ENCODE results near the gene PRKCE. TPM values are rescaled to one million over a fixed set of nuclear protein-coding genes. Genes with fewer than 3 reads are reported as not detected.

The PRKCE gene
- total RNA-seq, 4 donors from 2014 or later: 20.0 to 29.7 (median 25.2) TPM

DNA sequence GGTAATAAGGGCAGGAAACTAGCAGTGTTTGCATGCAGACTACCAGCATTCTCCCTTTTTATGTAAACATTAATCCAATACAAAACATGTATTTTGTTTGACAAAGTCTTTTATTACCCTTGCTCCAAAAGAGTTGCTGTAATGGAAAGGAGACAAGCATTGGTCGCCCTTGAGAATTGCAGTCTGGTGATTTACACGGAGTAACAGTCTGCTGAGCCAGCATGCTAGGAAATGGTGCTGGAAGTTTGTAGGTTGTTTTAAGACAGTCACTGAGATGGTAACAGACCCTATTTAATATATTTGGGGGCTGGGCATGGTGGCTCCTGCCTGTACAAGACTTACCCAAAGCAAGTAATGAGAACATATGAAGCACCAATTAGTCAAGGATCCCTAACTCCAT, 2.8 kb upstream of the PRKCE start:
- TF ChIP-seq POLR2A (IDR thresholded peaks at IDR 0.05) (no peak), CTCF (IDR thresholded peaks at IDR 0.05) (no peak)
- Histone ChIP-seq H3K27ac (no peak overlapping the region), H3K4me1 (peaks cover 0 to 34% (median 1%) of the 10 kb centered on the region in 4 donors), H3K4me3 (no peak overlapping the region), H3K36me3 (no peaks in the 10 kb centered on the region), H3K9me3 (no peaks in the 10 kb centered on the region), H3K27me3 (no peaks in the 10 kb centered on the region)
- DNase-seq: no peak

DNA sequence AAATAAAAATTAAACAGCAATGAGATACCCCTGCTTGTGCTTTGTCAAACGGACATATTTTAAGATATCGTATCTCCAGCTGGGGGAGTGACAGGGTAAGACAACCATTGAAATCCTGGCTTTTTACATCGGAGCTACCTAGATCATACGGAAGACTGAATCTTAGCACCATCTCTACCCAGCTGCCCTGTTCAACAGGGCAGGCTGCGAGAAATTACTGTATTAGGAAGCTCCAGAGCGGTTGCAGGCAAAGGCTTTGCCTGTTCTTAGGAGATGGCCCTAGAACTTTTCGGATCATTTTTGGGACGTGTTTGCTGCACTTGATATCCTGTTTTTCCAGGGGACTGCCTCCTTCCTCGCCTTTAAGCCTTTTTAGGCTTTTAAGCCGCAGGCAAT, 2.0 kb upstream of the PRKCE start:
- peaks cover 0 to 32% (median 0%) of the 10 kb centered on the region in 4 donors for H3K4me1 ChIP-seq
- DNase-seq: no peak

DNA sequence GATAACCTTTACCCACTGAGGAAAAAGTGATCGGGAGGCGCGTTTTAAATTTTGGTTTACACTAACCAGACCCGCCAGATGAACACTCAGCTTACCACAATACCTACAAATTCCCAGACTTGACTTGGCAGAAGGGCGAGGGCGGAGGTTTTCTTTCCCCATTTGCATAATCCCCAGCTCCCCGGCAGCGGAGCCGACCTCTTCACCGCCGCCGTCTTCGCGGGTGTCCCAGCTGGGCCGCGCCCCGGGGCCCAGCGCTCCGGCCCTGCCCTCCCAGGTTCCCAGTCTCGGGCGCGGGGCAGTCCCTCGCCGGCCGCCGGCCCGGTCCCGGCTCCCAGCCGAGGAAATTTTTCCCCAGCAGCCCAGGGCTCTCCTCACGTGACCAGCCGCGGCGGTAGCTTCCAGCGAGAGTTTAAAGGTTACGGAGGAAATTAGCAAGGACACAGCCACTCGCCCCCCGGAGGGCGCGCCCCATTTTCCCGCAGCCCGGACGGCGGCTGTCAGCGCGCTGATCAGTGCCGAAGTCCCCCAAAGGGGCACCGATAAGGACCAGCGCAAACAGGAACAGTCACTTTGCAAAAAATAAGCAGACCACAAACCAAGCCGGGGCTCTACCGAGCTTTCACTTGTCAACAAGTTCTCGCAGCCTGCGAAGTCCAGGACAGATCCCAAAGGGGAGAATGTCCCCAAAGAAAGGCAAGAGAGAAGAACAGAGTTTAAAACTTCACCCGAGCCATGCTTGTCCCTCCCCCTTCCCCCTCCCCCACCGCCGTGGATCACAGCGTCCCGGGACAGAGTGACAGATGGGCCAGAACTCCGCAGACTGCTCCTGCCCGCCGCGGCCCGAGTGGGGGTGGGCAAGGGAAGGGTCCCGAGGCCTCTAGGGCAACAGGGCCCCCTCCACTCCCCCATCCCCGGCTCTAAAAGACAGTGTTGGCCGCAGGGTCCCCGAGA, 1.3 kb upstream of the PRKCE start:
- Histone ChIP-seq H3K4me3 (peak overlapping the region; percentile 62 to 98 (median 97)), H3K27ac (peak overlapping the region; percentile 96 to 100 (median 100)), H3K4me1 (peaks cover 0 to 32% (median 0%) of the 10 kb centered on the region in 4 donors), H3K27me3 (no peaks in the 10 kb centered on the region), H3K9me3 (no peaks in the 10 kb centered on the region), H3K36me3 (no peaks in the 10 kb centered on the region)
- peak; percentile 76 to 90 (median 88) for DNase-seq
- TF ChIP-seq POLR2A (IDR thresholded peaks at IDR 0.05) (peak; percentile 60 to 65), CTCF (IDR thresholded peaks at IDR 0.05) (no peak)

More for the DNA sequence above, 2.0 kb upstream of the PRKCE start:
- H3K27ac ChIP-seq: peak overlapping the region; percentile 96 to 100 (median 100)
- H3K36me3 ChIP-seq: no peaks in the 10 kb centered on the region
- H3K27me3 ChIP-seq: no peaks in the 10 kb centered on the region
- H3K4me3 ChIP-seq: peak overlapping the region; percentile 62 to 98 (median 97)
- TF ChIP-seq CTCF (IDR thresholded peaks at IDR 0.05): no peak
- no peaks in the 10 kb centered on the region for H3K9me3 ChIP-seq

- Histone ChIP-seq H3K36me3 (no peaks in the 10 kb centered on the region), H3K27me3 (no peaks in the 10 kb centered on the region), H3K4me1 (peaks cover 0 to 32% (median 0%) of the 10 kb centered on the region in 4 donors), H3K4me3 (peak overlapping the region; percentile 62 to 98 (median 97)), H3K9me3 (no peaks in the 10 kb centered on the region), H3K27ac (peak overlapping the region; percentile 96 to 100 (median 100))
- DNase-seq: peak; percentile 93 to 98 (median 98)
- TF ChIP-seq POLR2A (IDR thresholded peaks at IDR 0.05): peak; percentile 91 to 92
- TF ChIP-seq CTCF (IDR thresholded peaks at IDR 0.05): peak; percentile 34 to 72 (median 56)
These were observed 542 bp upstream of the PRKCE start for GRCh38 chr2:45650851-45651414.

- Histone ChIP-seq H3K4me1 (peaks cover 0 to 32% (median 0%) of the 10 kb centered on the region in 4 donors), H3K36me3 (no peaks in the 10 kb centered on the region), H3K27ac (peak overlapping the region; percentile 96 to 100 (median 100)), H3K27me3 (no peaks in the 10 kb centered on the region), H3K9me3 (no peaks in the 10 kb centered on the region), H3K4me3 (peak overlapping the region; percentile 62 to 98 (median 97))
- peak; percentile 47 to 66 (median 58) for DNase-seq
- no peak for TF ChIP-seq CTCF (IDR thresholded peaks at IDR 0.05)
- TF ChIP-seq POLR2A (IDR thresholded peaks at IDR 0.05): no peak
These were observed 886 bp downstream of the PRKCE start for GRCh38 chr2:45652090-45653031.
